ENCODE results near the gene LRRC41. TPM values are rescaled to one million over a fixed set of nuclear protein-coding genes. Genes with fewer than 3 reads are reported as not detected.

Gene LRRC41
- total and polyA plus RNA-seq, 4 donors = 22.0 to 58.4 (median 27.7) TPM

- H3K27me3 ChIP-seq (ENCODE audit: control insufficient read depth in 4 of 4, insufficient read depth in 4 of 4, low read length in 3 of 4) = no peaks in the 10 kb centered on the region
- H3K36me3 ChIP-seq (ENCODE audit: control insufficient read depth in 4 of 4, insufficient read depth in 3 of 4, low read depth in 1 of 4, low read length in 3 of 4) = peaks cover 2 to 19% (median 10%) of the 10 kb centered on the region in 4 donors
- WGBS = 98% methylated on average over 6 of the region's 6 CpGs
- peak overlapping the region in 1 of 2 donors; percentile 85 for H3K27ac ChIP-seq (ENCODE audit: low read depth in 1 of 2, low read length in 2 of 2)
- H3K4me1 ChIP-seq (ENCODE audit: control insufficient read depth in 4 of 4, insufficient read depth in 4 of 4, low read length in 3 of 4) = peaks cover 0 to 12% (median 9%) of the 10 kb centered on the region in 4 donors
- TF ChIP-seq REST (IDR thresholded peaks at IDR 0.05) (no peak), FOXA1 (IDR thresholded peaks at IDR 0.05) (no peak), CTCF (IDR thresholded peaks at IDR 0.05; ENCODE audit: low read depth, low read length, missing input control) (no peak), EGR1 (IDR thresholded peaks at IDR 0.05; ENCODE audit: low read depth in 2 of 2) (no peak), ATF3 (IDR thresholded peaks at IDR 0.05) (no peak), GABPA (IDR thresholded peaks at IDR 0.05 in 1 of 2, conservative IDR thresholded peaks at IDR 0.05 in 1 of 2) (no peak), HNF4A (conservative IDR thresholded peaks at IDR 0.05) (no peak), ZBTB33 (IDR thresholded peaks at IDR 0.05) (no peak), FOXA2 (IDR thresholded peaks at IDR 0.05) (no peak), HNF4G (IDR thresholded peaks at IDR 0.05) (no peak), YY1 (IDR thresholded peaks at IDR 0.05) (no peak), NR2F2 (IDR thresholded peaks at IDR 0.05) (no peak), SP1 (IDR thresholded peaks at IDR 0.05) (no peak), RAD21 (IDR thresholded peaks at IDR 0.05) (no peak), JUND (IDR thresholded peaks at IDR 0.05) (no peak), TAF1 (conservative IDR thresholded peaks at IDR 0.05) (no peak), MAX (IDR thresholded peaks at IDR 0.05) (no peak), RXRA (IDR thresholded peaks at IDR 0.05) (no peak)
- no peak overlapping the region for H3K9ac ChIP-seq (ENCODE audit: low read depth in 1 of 2, low read length in 2 of 2)
- H3K9me3 ChIP-seq (ENCODE audit: control insufficient read depth in 4 of 4, low read length in 3 of 4) = no peaks in the 10 kb centered on the region
- H3K4me3 ChIP-seq (ENCODE audit: low read depth in 1 of 3, low read length in 3 of 3) = no peak overlapping the region
- no peak for DNase-seq (ENCODE audit: low spot score)
These were observed 38.8 kb upstream of the LRRC41 start for GRCh38 chr1:46342084-46342656.

All from liver (tissue), 9 donors.